ENCODE data around the gene TECTB. TPM values are rescaled to one million over a fixed set of nuclear protein-coding genes. Genes with fewer than 3 reads are reported as not detected.

TECTB gene
- total and polyA plus RNA-seq, 5 donors: not detected

GRCh38 chr10:112274831-112275230, 8.4 kb upstream of the TECTB start:
- no peaks in the 10 kb centered on the region for H3K4me1 ChIP-seq (ENCODE audit: control insufficient read depth, insufficient read depth, low read length)
- intact Hi-C loops (cut with DNase I): no loop called here
- 80% methylated on average over 5 of the region's 5 CpGs for WGBS
- DNase-seq: no peak
- H3K27ac ChIP-seq (ENCODE audit: low read length): no peak overlapping the region
- ATAC-seq: no peak
- no peak overlapping the region for H3K4me3 ChIP-seq (ENCODE audit: low read length)
- no peaks in the 10 kb centered on the region for H3K9me3 ChIP-seq (ENCODE audit: control insufficient read depth, low read length)
- no peaks in the 10 kb centered on the region for H3K27me3 ChIP-seq (ENCODE audit: control insufficient read depth, insufficient read depth)

- intact Hi-C loops (cut with DNase I): no loop called here
- ATAC-seq: no peak
Measured at GRCh38 chr10:112275512-112276245, 7.5 kb upstream of the TECTB start.

GRCh38 chr10:112278871-112279270, 4.3 kb upstream of the TECTB start:
- intact Hi-C loops (cut with DNase I): no loop called here
- H3K9me3 ChIP-seq (ENCODE audit: control insufficient read depth, low read length): no peaks in the 10 kb centered on the region
- H3K4me3 ChIP-seq (ENCODE audit: low read length): no peak overlapping the region
- H3K27me3 ChIP-seq (ENCODE audit: control insufficient read depth, insufficient read depth): no peaks in the 10 kb centered on the region
- H3K27ac ChIP-seq (ENCODE audit: low read length): no peak overlapping the region
- ATAC-seq: no peak
- H3K4me1 ChIP-seq (ENCODE audit: control insufficient read depth, insufficient read depth, low read length): no peaks in the 10 kb centered on the region
- no peak for DNase-seq
- WGBS: 55% methylated on average over 2 of the region's 2 CpGs

More at GRCh38 chr10:112275512-112276245, 7.5 kb upstream of the TECTB start:
- H3K9me3 ChIP-seq (ENCODE audit: control insufficient read depth, low read length): no peaks in the 10 kb centered on the region
- H3K4me1 ChIP-seq (ENCODE audit: control insufficient read depth, insufficient read depth, low read length): no peaks in the 10 kb centered on the region
- 85% methylated on average over 4 of the region's 4 CpGs for WGBS
- H3K4me3 ChIP-seq (ENCODE audit: low read length): no peak overlapping the region
- H3K27ac ChIP-seq (ENCODE audit: low read length): no peak overlapping the region
- H3K27me3 ChIP-seq (ENCODE audit: control insufficient read depth, insufficient read depth): no peaks in the 10 kb centered on the region
- no peak for DNase-seq

- WGBS: 32% methylated on average over 3 of the region's 3 CpGs
- DNase-seq: no peak
- H3K4me1 ChIP-seq (ENCODE audit: control insufficient read depth, insufficient read depth, low read length): no peaks in the 10 kb centered on the region
- no peaks in the 10 kb centered on the region for H3K27me3 ChIP-seq (ENCODE audit: control insufficient read depth, insufficient read depth)
- ATAC-seq: no peak
- intact Hi-C loops (cut with DNase I): no loop called here
- H3K27ac ChIP-seq (ENCODE audit: low read length): no peak overlapping the region
- H3K4me3 ChIP-seq (ENCODE audit: low read length): no peak overlapping the region
- H3K9me3 ChIP-seq (ENCODE audit: control insufficient read depth, low read length): no peaks in the 10 kb centered on the region
Measured at GRCh38 chr10:112279433-112279832, 3.8 kb upstream of the TECTB start.

- H3K27ac ChIP-seq (ENCODE audit: low read length): no peak overlapping the region
- 79% methylated on average over 2 of the region's 2 CpGs for WGBS
- no peak for DNase-seq
Measured at GRCh38 chr10:112280205-112280921, 2.8 kb upstream of the TECTB start.

GRCh38 chr10:112282086-112282485, 1.1 kb upstream of the TECTB start:
- Histone ChIP-seq H3K4me1 (ENCODE audit: control insufficient read depth, insufficient read depth, low read length) (no peaks in the 10 kb centered on the region), H3K9me3 (ENCODE audit: control insufficient read depth, low read length) (no peaks in the 10 kb centered on the region), H3K27ac (ENCODE audit: low read length) (no peak overlapping the region), H3K27me3 (ENCODE audit: control insufficient read depth, insufficient read depth) (no peaks in the 10 kb centered on the region), H3K4me3 (ENCODE audit: low read length) (no peak overlapping the region)
- intact Hi-C loops (cut with DNase I): loop anchor here in 1 of 4 donors (2.0 kb wide), 1 partner anchor 39 kb away; no protein-coding TSS in a partner anchor
- no peak for ATAC-seq
- WGBS: 90% methylated on average over 4 of the region's 4 CpGs
- no peak for DNase-seq

More at GRCh38 chr10:112280205-112280921, 2.8 kb upstream of the TECTB start:
- no peaks in the 10 kb centered on the region for H3K9me3 ChIP-seq (ENCODE audit: control insufficient read depth, low read length)
- no peak for ATAC-seq
- no peaks in the 10 kb centered on the region for H3K27me3 ChIP-seq (ENCODE audit: control insufficient read depth, insufficient read depth)
- H3K4me1 ChIP-seq (ENCODE audit: control insufficient read depth, insufficient read depth, low read length): no peaks in the 10 kb centered on the region
- intact Hi-C loops (cut with DNase I): no loop called here
- H3K4me3 ChIP-seq (ENCODE audit: low read length): no peak overlapping the region

- no peaks in the 10 kb centered on the region for H3K27me3 ChIP-seq (ENCODE audit: control insufficient read depth, insufficient read depth)
- intact Hi-C loops (cut with DNase I): no loop called here
- WGBS: 62% methylated on average over 8 of the region's 8 CpGs
- no peaks in the 10 kb centered on the region for H3K4me1 ChIP-seq (ENCODE audit: control insufficient read depth, insufficient read depth, low read length)
- no peak for DNase-seq
- H3K4me3 ChIP-seq (ENCODE audit: low read length): no peak overlapping the region
- no peaks in the 10 kb centered on the region for H3K9me3 ChIP-seq (ENCODE audit: control insufficient read depth, low read length)
- H3K27ac ChIP-seq (ENCODE audit: low read length): no peak overlapping the region
- ATAC-seq: peak; percentile 35 to 41
Measured at GRCh38 chr10:112286837-112287818, 3.9 kb downstream of the TECTB start.

- H3K4me3 ChIP-seq (ENCODE audit: low read length): no peak overlapping the region
- ATAC-seq (peak; percentile 76 to 83), DNase-seq (peak in 1 of 3 donors; percentile 18)
- H3K9me3 ChIP-seq (ENCODE audit: control insufficient read depth, low read length): no peaks in the 10 kb centered on the region
- 30% methylated on average over 8 of the region's 8 CpGs for WGBS
- H3K4me1 ChIP-seq (ENCODE audit: control insufficient read depth, insufficient read depth, low read length): no peaks in the 10 kb centered on the region
- H3K27ac ChIP-seq (ENCODE audit: low read length): no peak overlapping the region
- intact Hi-C loops (cut with DNase I): no loop called here
- no peaks in the 10 kb centered on the region for H3K27me3 ChIP-seq (ENCODE audit: control insufficient read depth, insufficient read depth)
Measured at GRCh38 chr10:112287844-112288243, 4.6 kb downstream of the TECTB start.

- no peak for ATAC-seq
- Histone ChIP-seq H3K27me3 (ENCODE audit: control insufficient read depth, insufficient read depth) (no peaks in the 10 kb centered on the region), H3K4me3 (ENCODE audit: low read length) (no peak overlapping the region), H3K27ac (ENCODE audit: low read length) (no peak overlapping the region), H3K9me3 (ENCODE audit: control insufficient read depth, low read length) (no peaks in the 10 kb centered on the region), H3K4me1 (ENCODE audit: control insufficient read depth, insufficient read depth, low read length) (no peaks in the 10 kb centered on the region)
- no peak for DNase-seq
- intact Hi-C loops (cut with DNase I): no loop called here
- 58% methylated on average over 3 of the region's 3 CpGs for WGBS
Measured at GRCh38 chr10:112288486-112288885, 5.3 kb downstream of the TECTB start.

- no peaks in the 10 kb centered on the region for H3K27me3 ChIP-seq (ENCODE audit: control insufficient read depth, insufficient read depth)
- H3K27ac ChIP-seq (ENCODE audit: low read length): no peak overlapping the region
- H3K4me3 ChIP-seq (ENCODE audit: low read length): no peak overlapping the region
- ATAC-seq (no peak), DNase-seq (no peak)
- WGBS: 85% methylated on average over 7 of the region's 7 CpGs
- no peaks in the 10 kb centered on the region for H3K4me1 ChIP-seq (ENCODE audit: control insufficient read depth, insufficient read depth, low read length)
- H3K9me3 ChIP-seq (ENCODE audit: control insufficient read depth, low read length): no peaks in the 10 kb centered on the region
- intact Hi-C loops (cut with DNase I): no loop called here
Measured at GRCh38 chr10:112289373-112290053, 6.3 kb downstream of the TECTB start.
